HepG2 (cell line): ENCODE data around the gene DENND4C. TPM values are rescaled to one million over a fixed set of nuclear protein-coding genes. Genes with fewer than 3 reads are reported as not detected.

Experiments used
- ATF7-NPFF ChIP-seq: sonication (generic); formaldehyde crosslinking; IDR thresholded peaks from 2 replicates; pipeline ENCODE4 v1.8.1; 2023; ENCODE audit warnings: mild to moderate bottlenecking, low read depth, missing genetic modification reagents, moderate library complexity
- BORCS8-MEF2B ChIP-seq: sonication (generic); formaldehyde crosslinking; IDR thresholded peaks from 2 replicates; pipeline ENCODE4 v1.8.0; 2022; ENCODE audit warnings: mild to moderate bottlenecking, missing genetic modification reagents
- CEBPG ChIP-seq: IDR thresholded peaks from 2 replicates; pipeline ENCODE4 v1.6.1; 2016
- EED ChIP-seq: sonication (generic); formaldehyde crosslinking; IDR thresholded peaks from 2 replicates; pipeline ENCODE4 v1.5.0; 2020; ENCODE audit warnings: mild to moderate bottlenecking, missing genetic modification reagents
- ELF3 ChIP-seq: IDR thresholded peaks from 2 replicates; pipeline ENCODE4 v1.6.1; 2016; ENCODE audit warnings: missing genetic modification reagents, missing compliant biosample characterization
- HOXA3 ChIP-seq: sonication (generic); formaldehyde crosslinking; IDR thresholded peaks from 2 replicates; pipeline ENCODE4 v1.5.0; 2020; ENCODE audit warnings: missing genetic modification reagents
- IRF2 ChIP-seq: IDR thresholded peaks from 2 replicates; pipeline ENCODE4 v1.6.1; 2018; ENCODE audit warnings: missing genetic modification reagents, missing compliant biosample characterization
- NFE2L2 ChIP-seq: fragments of 150-350 bp; IDR thresholded peaks from 2 replicates; pipeline ENCODE4 v1.6.1; 2014; ENCODE audit warnings: low read length
- PRMT3 ChIP-seq: sonication (generic); formaldehyde crosslinking; IDR thresholded peaks from 2 replicates; pipeline ENCODE4 v1.8.1; 2022; ENCODE audit warnings: low read depth, mild to moderate bottlenecking, moderate library complexity, missing genetic modification reagents, borderline replicate concordance
- RBM39 ChIP-seq: fragments of 200-400 bp; formaldehyde crosslinking; IDR thresholded peaks from one replicate; pipeline ENCODE4 v1.6.1; 2018; ENCODE audit warnings: antibody characterized with exemption, mild to moderate bottlenecking, low read depth, low read length; ENCODE audit not compliant: poor library complexity, severe bottlenecking
- RXRB ChIP-seq: IDR thresholded peaks from 2 replicates; pipeline ENCODE4 v1.6.1; 2016; ENCODE audit warnings: borderline replicate concordance, missing genetic modification reagents, missing compliant biosample characterization
- TSC22D2 ChIP-seq: sonication (generic); formaldehyde crosslinking; IDR thresholded peaks from 2 replicates; pipeline ENCODE4 v1.5.1; 2020; ENCODE audit warnings: missing genetic modification reagents, mild to moderate bottlenecking, borderline replicate concordance
- ZFP62 ChIP-seq: sonication (generic); formaldehyde crosslinking; IDR thresholded peaks from 2 replicates; pipeline ENCODE4 v1.4.0; 2020; ENCODE audit warnings: missing genetic modification reagents
- ZNF331 ChIP-seq: sonication (generic); formaldehyde crosslinking; IDR thresholded peaks from 2 replicates; pipeline ENCODE4 v1.4.0; 2020; ENCODE audit warnings: missing genetic modification reagents
- ZNF354B ChIP-seq: sonication (generic); formaldehyde crosslinking; IDR thresholded peaks from 2 replicates; pipeline ENCODE4 v1.8.0; 2022; ENCODE audit warnings: mild to moderate bottlenecking, missing genetic modification reagents
- ZNF557 ChIP-seq: sonication (generic); formaldehyde crosslinking; IDR thresholded peaks from 2 replicates; pipeline ENCODE4 v1.4.0; 2020; ENCODE audit warnings: missing genetic modification reagents
- ZNF670 ChIP-seq: sonication (generic); formaldehyde crosslinking; IDR thresholded peaks from 2 replicates; pipeline ENCODE4 v1.8.0; 2022; ENCODE audit warnings: mild to moderate bottlenecking, missing genetic modification reagents, borderline replicate concordance
- ZNF766 ChIP-seq: sonication (generic); formaldehyde crosslinking; IDR thresholded peaks from 2 replicates; pipeline ENCODE4 v1.5.0; 2020; ENCODE audit warnings: missing genetic modification reagents, borderline replicate concordance
- ZSCAN22 ChIP-seq: sonication (generic); formaldehyde crosslinking; IDR thresholded peaks from 2 replicates; pipeline ENCODE4 v1.4.0; 2020; ENCODE audit warnings: mild to moderate bottlenecking, missing genetic modification reagents
- polyA plus RNA-seq, 8 experiments: library from polyadenylated mRNA; depleted of rRNA in 3 of 8; stranded (reverse) in 7 of 8; unstranded in 1 of 8; fragments of >200 nt; fragmentation: Illumina TruSeq in 4 of 8; extraction: Trizol in 4 of 8; gene quantifications; 2 replicates each; pipeline versions ENCODE4 v1.2.1 to v1.2.3, GENCODE V29; 2011 to 2016; ENCODE audit warnings: low read depth in 4 of 8, missing spikeins in 1 of 8, mixed read lengths in 1 of 8; ENCODE audit not compliant: insufficient read depth in 1 of 8
- total RNA-seq, 5 experiments: library from RNA; depleted of rRNA; stranded (reverse); fragments of >200 nt; fragmentation: Illumina TruSeq; extraction: Trizol; gene quantifications; 2 replicates each; pipeline ENCODE4 v1.2.3, GENCODE V29; 2016; ENCODE audit warnings: low read depth in 1 of 5
- TF ChIP-seq, protein P1 (sequence below): sonication (generic); formaldehyde crosslinking; IDR thresholded peaks from 2 replicates; pipeline ENCODE4 v1.4.0; 2020; ENCODE audit warnings: missing genetic modification reagents
- TF ChIP-seq, protein P2 (sequence below): IDR thresholded peaks from 2 replicates; pipeline ENCODE4 v1.6.1; 2016; ENCODE audit warnings: mild to moderate bottlenecking
- TF ChIP-seq, protein P3 (sequence below): sonication (generic); formaldehyde crosslinking; conservative IDR thresholded peaks from 2 replicates; pipeline ENCODE4 v1.8.0; 2022; ENCODE audit warnings: mild to moderate bottlenecking, moderate library complexity, missing genetic modification reagents
- TF ChIP-seq, protein P4 (sequence below): sonication (generic); formaldehyde crosslinking; IDR thresholded peaks from 2 replicates; pipeline ENCODE4 v1.9.0; 2021; ENCODE audit warnings: missing genetic modification reagents, borderline replicate concordance

DENND4C gene
- total and polyA plus RNA-seq, 2 of the 13 experiments (the other 11 are each of a cell fraction or from before 2014, with no cell fraction given): 19.1 to 27.2 TPM

DNA sequence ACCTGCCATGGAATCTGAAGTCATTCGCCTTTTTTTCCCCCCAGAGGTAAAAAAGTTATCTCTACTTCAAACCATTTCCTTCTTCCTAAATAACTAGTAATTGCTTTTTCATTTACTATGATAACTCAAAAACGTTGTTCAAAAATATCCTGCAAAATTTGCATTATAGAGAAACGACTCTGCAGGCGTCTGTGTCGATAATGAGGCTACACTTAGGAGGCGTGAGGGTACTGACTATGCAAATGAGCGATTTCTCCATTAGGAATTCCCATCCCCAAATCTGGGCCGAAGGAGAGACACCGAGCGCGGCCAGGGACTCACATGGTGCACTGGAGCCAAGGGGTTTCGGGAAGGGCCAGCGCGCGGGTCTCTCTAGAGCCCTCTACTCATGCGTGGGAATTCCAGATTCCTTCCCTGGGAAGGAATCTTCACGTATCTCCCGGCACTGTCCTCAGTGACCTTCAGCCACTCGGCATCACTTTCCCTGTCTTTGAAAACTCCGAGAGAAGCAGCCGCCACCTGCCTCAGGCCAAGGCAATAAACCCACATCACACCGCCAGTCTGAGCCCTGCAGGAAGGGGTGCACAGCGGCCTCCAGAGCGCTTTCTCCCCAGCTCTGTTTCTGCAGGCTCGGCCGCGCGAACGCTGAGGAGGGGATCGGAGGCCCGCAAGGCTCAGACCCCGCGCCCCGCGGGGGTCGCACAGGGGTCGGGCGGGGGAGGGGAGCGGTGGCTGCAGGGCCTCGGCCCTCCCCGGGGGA is 718 bp upstream of the DENND4C start (continued):
- TF ChIP-seq, protein P1, sequence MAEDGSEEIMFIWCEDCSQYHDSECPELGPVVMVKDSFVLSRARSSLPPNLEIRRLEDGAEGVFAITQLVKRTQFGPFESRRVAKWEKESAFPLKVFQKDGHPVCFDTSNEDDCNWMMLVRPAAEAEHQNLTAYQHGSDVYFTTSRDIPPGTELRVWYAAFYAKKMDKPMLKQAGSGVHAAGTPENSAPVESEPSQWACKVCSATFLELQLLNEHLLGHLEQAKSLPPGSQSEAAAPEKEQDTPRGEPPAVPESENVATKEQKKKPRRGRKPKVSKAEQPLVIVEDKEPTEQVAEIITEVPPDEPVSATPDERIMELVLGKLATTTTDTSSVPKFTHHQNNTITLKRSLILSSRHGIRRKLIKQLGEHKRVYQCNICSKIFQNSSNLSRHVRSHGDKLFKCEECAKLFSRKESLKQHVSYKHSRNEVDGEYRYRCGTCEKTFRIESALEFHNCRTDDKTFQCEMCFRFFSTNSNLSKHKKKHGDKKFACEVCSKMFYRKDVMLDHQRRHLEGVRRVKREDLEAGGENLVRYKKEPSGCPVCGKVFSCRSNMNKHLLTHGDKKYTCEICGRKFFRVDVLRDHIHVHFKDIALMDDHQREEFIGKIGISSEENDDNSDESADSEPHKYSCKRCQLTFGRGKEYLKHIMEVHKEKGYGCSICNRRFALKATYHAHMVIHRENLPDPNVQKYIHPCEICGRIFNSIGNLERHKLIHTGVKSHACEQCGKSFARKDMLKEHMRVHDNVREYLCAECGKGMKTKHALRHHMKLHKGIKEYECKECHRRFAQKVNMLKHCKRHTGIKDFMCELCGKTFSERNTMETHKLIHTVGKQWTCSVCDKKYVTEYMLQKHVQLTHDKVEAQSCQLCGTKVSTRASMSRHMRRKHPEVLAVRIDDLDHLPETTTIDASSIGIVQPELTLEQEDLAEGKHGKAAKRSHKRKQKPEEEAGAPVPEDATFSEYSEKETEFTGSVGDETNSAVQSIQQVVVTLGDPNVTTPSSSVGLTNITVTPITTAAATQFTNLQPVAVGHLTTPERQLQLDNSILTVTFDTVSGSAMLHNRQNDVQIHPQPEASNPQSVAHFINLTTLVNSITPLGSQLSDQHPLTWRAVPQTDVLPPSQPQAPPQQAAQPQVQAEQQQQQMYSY (CRISPR knock-in tag): no peak
- no peak for TF ChIP-seq NFE2L2
- no peak for TF ChIP-seq RBM39
- no peak for TF ChIP-seq IRF2 (CRISPR knock-in tag)
- TF ChIP-seq BORCS8-MEF2B (CRISPR knock-in tag): no peak
- TF ChIP-seq, protein P2, sequence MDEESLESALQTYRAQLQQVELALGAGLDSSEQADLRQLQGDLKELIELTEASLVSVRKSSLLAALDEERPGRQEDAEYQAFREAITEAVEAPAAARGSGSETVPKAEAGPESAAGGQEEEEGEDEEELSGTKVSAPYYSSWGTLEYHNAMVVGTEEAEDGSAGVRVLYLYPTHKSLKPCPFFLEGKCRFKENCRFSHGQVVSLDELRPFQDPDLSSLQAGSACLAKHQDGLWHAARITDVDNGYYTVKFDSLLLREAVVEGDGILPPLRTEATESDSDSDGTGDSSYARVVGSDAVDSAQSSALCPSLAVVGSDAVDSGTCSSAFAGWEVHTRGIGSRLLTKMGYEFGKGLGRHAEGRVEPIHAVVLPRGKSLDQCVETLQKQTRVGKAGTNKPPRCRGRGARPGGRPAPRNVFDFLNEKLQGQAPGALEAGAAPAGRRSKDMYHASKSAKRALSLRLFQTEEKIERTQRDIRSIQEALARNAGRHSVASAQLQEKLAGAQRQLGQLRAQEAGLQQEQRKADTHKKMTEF (CRISPR knock-in tag): no peak
- TF ChIP-seq ZNF354B (CRISPR knock-in tag): no peak
- TF ChIP-seq EED (CRISPR knock-in tag): 0 out of 2 replicates have a peak, but pooled peaks have one; percentile 6
- TF ChIP-seq ZNF766 (CRISPR knock-in tag): 0 out of 2 replicates have a peak, but pooled peaks have one; percentile 20
- TF ChIP-seq, protein P3, sequence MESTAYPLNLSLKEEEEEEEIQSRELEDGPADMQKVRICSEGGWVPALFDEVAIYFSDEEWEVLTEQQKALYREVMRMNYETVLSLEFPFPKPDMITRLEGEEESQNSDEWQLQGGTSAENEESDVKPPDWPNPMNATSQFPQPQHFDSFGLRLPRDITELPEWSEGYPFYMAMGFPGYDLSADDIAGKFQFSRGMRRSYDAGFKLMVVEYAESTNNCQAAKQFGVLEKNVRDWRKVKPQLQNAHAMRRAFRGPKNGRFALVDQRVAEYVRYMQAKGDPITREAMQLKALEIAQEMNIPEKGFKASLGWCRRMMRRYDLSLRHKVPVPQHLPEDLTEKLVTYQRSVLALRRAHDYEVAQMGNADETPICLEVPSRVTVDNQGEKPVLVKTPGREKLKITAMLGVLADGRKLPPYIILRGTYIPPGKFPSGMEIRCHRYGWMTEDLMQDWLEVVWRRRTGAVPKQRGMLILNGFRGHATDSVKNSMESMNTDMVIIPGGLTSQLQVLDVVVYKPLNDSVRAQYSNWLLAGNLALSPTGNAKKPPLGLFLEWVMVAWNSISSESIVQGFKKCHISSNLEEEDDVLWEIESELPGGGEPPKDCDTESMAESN (CRISPR knock-in tag): no peak
- TF ChIP-seq CEBPG (CRISPR knock-in tag): no peak
- TF ChIP-seq RXRB (CRISPR knock-in tag): 0 out of 2 replicates have a peak, but pooled peaks have one; percentile 25
- TF ChIP-seq ZSCAN22 (CRISPR knock-in tag): no peak
- TF ChIP-seq, protein P4, sequence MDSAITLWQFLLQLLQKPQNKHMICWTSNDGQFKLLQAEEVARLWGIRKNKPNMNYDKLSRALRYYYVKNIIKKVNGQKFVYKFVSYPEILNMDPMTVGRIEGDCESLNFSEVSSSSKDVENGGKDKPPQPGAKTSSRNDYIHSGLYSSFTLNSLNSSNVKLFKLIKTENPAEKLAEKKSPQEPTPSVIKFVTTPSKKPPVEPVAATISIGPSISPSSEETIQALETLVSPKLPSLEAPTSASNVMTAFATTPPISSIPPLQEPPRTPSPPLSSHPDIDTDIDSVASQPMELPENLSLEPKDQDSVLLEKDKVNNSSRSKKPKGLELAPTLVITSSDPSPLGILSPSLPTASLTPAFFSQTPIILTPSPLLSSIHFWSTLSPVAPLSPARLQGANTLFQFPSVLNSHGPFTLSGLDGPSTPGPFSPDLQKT (CRISPR knock-in tag): no peak
- TF ChIP-seq ZFP62 (CRISPR knock-in tag): no peak
- TF ChIP-seq TSC22D2 (CRISPR knock-in tag): no peak
- TF ChIP-seq HOXA3 (CRISPR knock-in tag): 0 out of 2 replicates have a peak, but pooled peaks have one; percentile 2
- no peak for TF ChIP-seq ZNF557
- TF ChIP-seq PRMT3 (CRISPR knock-in tag): no peak
- no peak for TF ChIP-seq ZNF331 (CRISPR knock-in tag)
- TF ChIP-seq ELF3 (CRISPR knock-in tag): no peak
- no peak; the same call in 1 of the 2 replicates for TF ChIP-seq ATF7-NPFF (CRISPR knock-in tag)
- TF ChIP-seq ZNF670: no peak
